SU-DHL-6 (cell line): ENCODE measurements around the gene NAA38.

ENCODE experiments used
- H2AFZ ChIP-seq: fragments of 200-600 bp; sonication (generic); 2 replicates; pipeline ENCODE4 v1.6.1; 2014; ENCODE audit warnings: low read depth, mild to moderate bottlenecking, moderate library complexity, mixed read lengths, antibody characterized with exemption, low read length; ENCODE audit not compliant: severe bottlenecking
- H3F3A ChIP-seq: fragments of 200-600 bp; shearing (Covaris generic); 2 replicates; pipeline ENCODE4 v1.6.0; 2016; ENCODE audit warnings: antibody characterized with exemption, mild to moderate bottlenecking; ENCODE audit not compliant: insufficient read depth
- H3K27ac ChIP-seq: fragments of 200-600 bp; sonication (generic); 2 replicates; pipeline ENCODE4 v1.5.1; 2016; ENCODE audit warnings: low read depth, mild to moderate bottlenecking, low read length, moderate library complexity, mixed read lengths
- H3K27me3 ChIP-seq: fragments of 200-600 bp; sonication (generic), shearing (Covaris generic); 2 replicates; pipeline ENCODE4 v1.6.0; 2014; ENCODE audit warnings: mild to moderate bottlenecking, low read length
- H3K36me3 ChIP-seq: fragments of 200-600 bp; sonication (generic); 2 replicates; pipeline ENCODE4 v1.6.1; 2014; ENCODE audit warnings: mild to moderate bottlenecking, low read length, mixed read lengths
- H3K4me2 ChIP-seq: fragments of 300-600, 200-600 bp; shearing (Covaris generic), sonication (generic); 2 replicates; pipeline ENCODE4 v1.6.0; 2014; ENCODE audit warnings: low read length, low read depth, mild to moderate bottlenecking; ENCODE audit not compliant: poor library complexity, severe bottlenecking
- H3K4me3 ChIP-seq: fragments of 200-600 bp; sonication (generic); 2 replicates; pipeline ENCODE4 v1.5.1; 2014; ENCODE audit warnings: antibody characterized with exemption, low read length, mild to moderate bottlenecking, mixed read lengths; ENCODE audit not compliant: insufficient read depth, poor library complexity, severe bottlenecking
- H3K79me2 ChIP-seq: fragments of 200-600 bp; sonication (generic); 2 replicates; pipeline ENCODE4 v1.6.1; 2014; ENCODE audit warnings: mild to moderate bottlenecking, low read length, moderate library complexity; ENCODE audit not compliant: insufficient read depth
- H3K9ac ChIP-seq: fragments of 200-600 bp; sonication (generic); 2 replicates; pipeline ENCODE4 v1.7.0; 2014; ENCODE audit warnings: mild to moderate bottlenecking, low read length
- H3K9me2 ChIP-seq: fragments of 200-600 bp; sonication (generic); replicated peaks from 2 replicates; pipeline ENCODE4 v1.6.1; 2014; ENCODE audit warnings: low read length; ENCODE audit not compliant: insufficient read depth
- H3K9me3 ChIP-seq: fragments of 200-600 bp; sonication (generic); 2 replicates; pipeline ENCODE4 v1.6.1; 2014; ENCODE audit warnings: low read length, mixed read lengths; ENCODE audit not compliant: insufficient read depth
- H4K20me1 ChIP-seq: fragments of 200-600 bp; sonication (generic); 2 replicates; pipeline ENCODE4 v1.6.1; 2014; ENCODE audit warnings: low read depth, mild to moderate bottlenecking, antibody characterized with exemption, low read length, moderate library complexity, mixed read lengths
- EZH2phosphoT487 ChIP-seq: fragments of 200-600 bp; sonication (generic), shearing (Covaris generic); conservative IDR thresholded peaks from 2 replicates; pipeline ENCODE4 v1.6.1; 2018; ENCODE audit warnings: mild to moderate bottlenecking, antibody characterized with exemption, low read length, moderate library complexity, mixed read lengths
- TF ChIP-seq, protein P1 (sequence below): fragments of 200-600 bp; sonication (generic); IDR thresholded peaks from one replicate; pipeline ENCODE4 v1.5.1; 2017; ENCODE audit warnings: antibody characterized with exemption, mild to moderate bottlenecking, low read length, moderate library complexity; ENCODE audit not compliant: insufficient read depth, poor library complexity, severe bottlenecking

Gene NAA38

DNA sequence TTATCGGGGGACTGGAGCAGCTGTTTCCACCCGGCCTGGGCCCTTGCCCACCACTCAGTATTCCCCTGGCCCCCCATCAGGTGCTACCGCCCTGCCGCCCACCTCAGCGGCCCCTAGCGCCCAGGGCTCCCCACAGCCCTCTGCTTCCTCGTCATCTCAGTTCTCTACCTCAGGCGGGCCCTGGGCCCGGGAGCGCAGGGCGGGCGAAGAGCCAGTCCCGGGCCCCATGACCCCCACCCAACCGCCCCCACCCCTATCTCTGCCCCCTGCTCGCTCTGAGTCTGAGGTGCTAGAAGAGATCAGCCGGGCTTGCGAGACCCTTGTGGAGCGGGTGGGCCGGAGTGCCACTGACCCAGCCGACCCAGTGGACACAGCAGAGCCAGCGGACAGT, 8.6 kb downstream of the NAA38 start:
- H3K36me3 ChIP-seq, result no peaks in the 10 kb centered on the region
- peaks cover 13% of the 10 kb centered on the region for H3F3A ChIP-seq
- no peak overlapping the region for H3K9ac ChIP-seq
- H3K9me2 ChIP-seq, result no peaks in the 10 kb centered on the region
- no peak overlapping the region for H3K27ac ChIP-seq
- no peaks in the 10 kb centered on the region for H3K27me3 ChIP-seq
- H2AFZ ChIP-seq, result no peak overlapping the region
- H3K4me2 ChIP-seq, result no peak overlapping the region
- no peaks in the 10 kb centered on the region for H3K9me3 ChIP-seq
- no peak for TF ChIP-seq EZH2phosphoT487
- H3K4me3 ChIP-seq, result no peak overlapping the region
- peaks cover 13% of the 10 kb centered on the region; the same call in 1 of the 2 replicates for H3K79me2 ChIP-seq
- H4K20me1 ChIP-seq, result no peaks in the 10 kb centered on the region

DNA sequence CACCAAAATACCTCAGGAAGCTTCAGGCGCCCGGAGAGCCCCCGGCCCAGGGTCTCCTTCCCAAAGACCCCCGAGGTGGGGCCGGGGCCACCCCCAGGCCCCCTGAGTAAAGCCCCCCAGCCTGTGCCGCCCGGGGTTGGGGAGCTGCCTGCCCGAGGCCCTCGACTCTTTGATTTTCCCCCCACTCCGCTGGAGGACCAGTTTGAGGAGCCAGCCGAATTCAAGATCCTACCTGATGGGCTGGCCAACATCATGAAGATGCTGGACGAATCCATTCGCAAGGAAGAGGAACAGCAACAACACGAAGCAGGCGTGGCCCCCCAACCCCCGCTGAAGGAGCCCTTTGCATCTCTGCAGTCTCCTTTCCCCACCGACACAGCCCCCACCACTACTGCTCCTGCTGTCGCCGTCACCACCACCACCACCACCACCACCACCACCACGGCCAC, 9.2 kb downstream of the NAA38 start:
- Histone ChIP-seq H3K27me3 (no peaks in the 10 kb centered on the region), H3K9me3 (no peaks in the 10 kb centered on the region), H3K9ac (no peak overlapping the region), H3K36me3 (no peaks in the 10 kb centered on the region), H2AFZ (no peak overlapping the region), H3F3A (peaks cover 15% of the 10 kb centered on the region), H3K27ac (no peak overlapping the region), H3K79me2 (peaks cover 14% of the 10 kb centered on the region; the same call in 1 of the 2 replicates), H4K20me1 (no peaks in the 10 kb centered on the region), H3K4me2 (no peak overlapping the region), H3K4me3 (no peak overlapping the region), H3K9me2 (no peaks in the 10 kb centered on the region)
- no peak for TF ChIP-seq EZH2phosphoT487
- TF ChIP-seq, protein P1, sequence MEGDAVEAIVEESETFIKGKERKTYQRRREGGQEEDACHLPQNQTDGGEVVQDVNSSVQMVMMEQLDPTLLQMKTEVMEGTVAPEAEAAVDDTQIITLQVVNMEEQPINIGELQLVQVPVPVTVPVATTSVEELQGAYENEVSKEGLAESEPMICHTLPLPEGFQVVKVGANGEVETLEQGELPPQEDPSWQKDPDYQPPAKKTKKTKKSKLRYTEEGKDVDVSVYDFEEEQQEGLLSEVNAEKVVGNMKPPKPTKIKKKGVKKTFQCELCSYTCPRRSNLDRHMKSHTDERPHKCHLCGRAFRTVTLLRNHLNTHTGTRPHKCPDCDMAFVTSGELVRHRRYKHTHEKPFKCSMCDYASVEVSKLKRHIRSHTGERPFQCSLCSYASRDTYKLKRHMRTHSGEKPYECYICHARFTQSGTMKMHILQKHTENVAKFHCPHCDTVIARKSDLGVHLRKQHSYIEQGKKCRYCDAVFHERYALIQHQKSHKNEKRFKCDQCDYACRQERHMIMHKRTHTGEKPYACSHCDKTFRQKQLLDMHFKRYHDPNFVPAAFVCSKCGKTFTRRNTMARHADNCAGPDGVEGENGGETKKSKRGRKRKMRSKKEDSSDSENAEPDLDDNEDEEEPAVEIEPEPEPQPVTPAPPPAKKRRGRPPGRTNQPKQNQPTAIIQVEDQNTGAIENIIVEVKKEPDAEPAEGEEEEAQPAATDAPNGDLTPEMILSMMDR, result no peak

DNA sequence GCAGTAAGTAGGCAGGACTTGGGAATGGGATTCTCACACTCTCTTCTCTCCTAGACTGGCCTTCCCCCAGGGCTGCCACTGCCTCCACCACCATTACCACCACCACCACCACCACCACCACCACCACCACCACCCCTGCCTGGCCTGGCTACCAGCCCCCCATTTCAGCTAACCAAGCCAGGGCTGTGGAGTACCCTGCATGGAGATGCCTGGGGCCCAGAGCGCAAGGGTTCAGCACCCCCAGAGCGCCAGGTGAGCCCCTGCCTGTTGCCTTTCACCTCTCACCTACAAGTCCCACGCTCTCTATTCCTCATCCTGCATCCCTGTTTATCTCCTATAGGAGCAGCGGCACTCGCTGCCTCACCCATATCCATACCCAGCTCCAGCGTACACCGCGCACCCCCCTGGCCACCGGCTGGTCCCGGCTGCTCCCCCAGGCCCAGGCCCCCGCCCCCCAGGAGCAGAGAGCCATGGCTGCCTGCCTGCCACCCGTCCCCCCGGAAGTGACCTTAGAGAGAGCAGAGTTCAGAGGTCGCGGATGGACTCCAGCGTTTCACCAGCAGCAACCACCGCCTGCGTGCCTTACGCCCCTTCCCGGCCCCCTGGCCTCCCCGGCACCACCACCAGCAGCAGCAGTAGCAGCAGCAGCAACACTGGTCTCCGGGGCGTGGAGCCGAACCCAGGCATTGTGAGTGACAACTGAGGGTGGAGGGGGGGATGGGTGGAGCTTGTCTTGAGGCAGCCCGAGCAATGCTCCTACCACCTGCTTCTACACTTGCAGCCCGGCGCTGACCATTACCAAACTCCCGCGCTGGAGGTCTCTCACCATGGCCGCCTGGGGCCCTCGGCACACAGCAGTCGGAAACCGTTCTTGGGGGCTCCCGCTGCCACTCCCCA, 10.3 kb downstream of the NAA38 start:
- TF ChIP-seq, protein P1, result no peak
- TF ChIP-seq EZH2phosphoT487, result no peak
- Histone ChIP-seq H3K79me2 (peaks cover 17% of the 10 kb centered on the region; the same call in 1 of the 2 replicates), H3K9me2 (no peaks in the 10 kb centered on the region), H3K36me3 (no peaks in the 10 kb centered on the region), H3K9me3 (no peaks in the 10 kb centered on the region), H3K27ac (no peak overlapping the region), H3K4me2 (no peak overlapping the region), H3K4me3 (no peak overlapping the region), H4K20me1 (no peaks in the 10 kb centered on the region), H2AFZ (no peak overlapping the region), H3F3A (peaks cover 25% of the 10 kb centered on the region), H3K27me3 (no peaks in the 10 kb centered on the region), H3K9ac (no peak overlapping the region)
